HL-60 (cell line): ENCODE results near the gene TMEM63C.

ENCODE experiments used
- DNase-seq, 2 experiments: peaks; one replicate each; pipeline ENCODE4 v3.0.0-alpha.2; 2010 to 2020; ENCODE audit warnings: low read depth in 1 of 2, low spot score in 1 of 2
- H3K27ac ChIP-seq: fragments of 250-450 bp; sonication (Bioruptor Pico); replicated peaks from 2 replicates; pipeline ENCODE4 v1.5.1; 2020; ENCODE audit warnings: mild to moderate bottlenecking, moderate library complexity
- H3K27me3 ChIP-seq: fragments of 250-450 bp; sonication (Bioruptor Pico); 2 replicates; pipeline ENCODE4 v1.5.1; 2021; ENCODE audit warnings: mild to moderate bottlenecking, moderate library complexity; ENCODE audit not compliant: insufficient read depth, poor library complexity, severe bottlenecking
- H3K4me3 ChIP-seq: replicated peaks from 2 replicates; pipeline ENCODE4 v1.5.1; 2011; ENCODE audit warnings: mild to moderate bottlenecking, control low read depth, low read length; ENCODE audit not compliant: insufficient read depth
- CTCF ChIP-seq: IDR thresholded peaks from one replicate; pipeline ENCODE4 v1.5.1; 2011; ENCODE audit warnings: low read length, control low read depth, inconsistent platforms; ENCODE audit not compliant: insufficient read depth
- GABPA ChIP-seq: IDR thresholded peaks from 2 replicates; pipeline ENCODE4 v1.6.1; 2012; ENCODE audit warnings: low read depth
- POLR2AphosphoS5 ChIP-seq: IDR thresholded peaks from 2 replicates; pipeline ENCODE4 v1.6.1; 2012; ENCODE audit warnings: low read depth
- REST ChIP-seq: IDR thresholded peaks from 2 replicates; pipeline ENCODE4 v1.6.1; 2012; ENCODE audit warnings: low read depth; ENCODE audit not compliant: insufficient replicate concordance
- SPI1 ChIP-seq: IDR thresholded peaks from 2 replicates; pipeline ENCODE4 v1.6.1; 2012; ENCODE audit warnings: low read depth, mild to moderate bottlenecking, borderline replicate concordance

Gene TMEM63C

GRCh38 chr14:77139022-77139421, 42.6 kb upstream of the TMEM63C start:
- H3K4me3 ChIP-seq = no peak overlapping the region
- TF ChIP-seq SPI1 = no peak

GRCh38 chr14:77139540-77140358, 41.8 kb upstream of the TMEM63C start:
- peak; percentile 25 for TF ChIP-seq CTCF
- no peak for TF ChIP-seq GABPA
- no peak for TF ChIP-seq POLR2AphosphoS5
- DNase-seq = peak in 1 of 2 experiments; percentile 15
- Histone ChIP-seq H3K27me3 (peaks cover 7% of the 10 kb centered on the region), H3K27ac (no peak overlapping the region), H3K4me3 (no peak overlapping the region)

More at GRCh38 chr14:77139022-77139421, 42.6 kb upstream of the TMEM63C start:
- Histone ChIP-seq H3K27ac (no peak overlapping the region), H3K27me3 (peaks cover 7% of the 10 kb centered on the region)
- DNase-seq = no peak

- no peak for DNase-seq
- H3K4me3 ChIP-seq = no peak overlapping the region
- TF ChIP-seq CTCF (no peak), REST (no peak), POLR2AphosphoS5 (no peak), SPI1 (no peak), GABPA (no peak)
- peaks cover 7% of the 10 kb centered on the region for H3K27me3 ChIP-seq
- no peak overlapping the region for H3K27ac ChIP-seq
Measured at GRCh38 chr14:77140359-77141213, 41.0 kb upstream of the TMEM63C start.

GRCh38 chr14:77141214-77142004, 40.2 kb upstream of the TMEM63C start, which contains the start of gene ZDHHC22:
ZDHHC22 (minus strand) TSS chr14:77141791; CDS start chr14:77139738, 2,053 bp downstream.
- Histone ChIP-seq H3K27ac (no peak within 1 kb of the TSS), H3K4me3 (no peak within 1 kb of the TSS), H3K27me3 (peaks cover 7% of the 10 kb centered on the region)
- DNase-seq = no peak
- TF ChIP-seq REST (peak; percentile 28), GABPA (no peak)
